SIG-M5 (cell line): ENCODE results near the gene PHLPP1.

Experiments used
- DNase-seq: peaks from one replicate; lab custom pipeline; 2025; lab: John Stamatoyannopoulos, UW

The PHLPP1 gene

DNA sequence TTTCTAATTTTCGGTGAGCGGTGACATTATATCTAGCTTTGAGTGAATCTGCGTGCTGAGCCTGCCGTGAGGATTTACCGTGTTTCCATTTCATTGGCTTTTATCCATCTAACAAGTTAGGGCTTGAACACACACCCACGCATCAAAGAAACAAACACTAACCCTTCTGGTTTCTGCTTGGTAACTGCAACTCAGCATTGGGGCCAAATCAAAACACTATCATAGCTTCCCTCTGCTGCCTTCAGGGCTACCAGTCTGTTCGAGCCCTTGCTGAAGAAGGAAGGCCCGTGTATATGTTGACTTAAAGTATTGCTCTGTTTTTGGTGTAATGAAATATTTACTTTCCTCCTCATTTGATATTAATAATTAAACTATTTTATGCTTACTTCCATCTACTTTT, 227.2 kb downstream of the PHLPP1 start:
- no peak for DNase-seq

DNA sequence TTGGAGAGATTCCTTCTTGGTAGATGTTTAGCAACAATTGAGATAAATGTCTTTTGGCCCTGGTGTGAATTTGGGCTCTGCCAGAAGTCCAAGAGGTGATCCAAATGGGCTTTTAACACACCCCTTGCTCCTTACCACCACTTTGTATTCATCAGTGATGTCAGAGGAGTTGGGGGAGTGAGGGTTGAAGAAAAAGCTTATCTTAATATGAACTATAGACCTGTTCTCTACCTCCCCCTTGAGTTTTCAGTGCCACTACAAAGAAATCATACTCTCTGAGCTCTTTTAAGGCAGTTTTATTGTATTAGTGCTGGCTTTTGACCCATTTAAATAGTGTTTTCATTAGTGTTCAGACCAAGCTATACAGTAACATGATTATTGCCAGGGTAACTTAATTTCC, 229.1 kb downstream of the PHLPP1 start:
- no peak for DNase-seq

DNA sequence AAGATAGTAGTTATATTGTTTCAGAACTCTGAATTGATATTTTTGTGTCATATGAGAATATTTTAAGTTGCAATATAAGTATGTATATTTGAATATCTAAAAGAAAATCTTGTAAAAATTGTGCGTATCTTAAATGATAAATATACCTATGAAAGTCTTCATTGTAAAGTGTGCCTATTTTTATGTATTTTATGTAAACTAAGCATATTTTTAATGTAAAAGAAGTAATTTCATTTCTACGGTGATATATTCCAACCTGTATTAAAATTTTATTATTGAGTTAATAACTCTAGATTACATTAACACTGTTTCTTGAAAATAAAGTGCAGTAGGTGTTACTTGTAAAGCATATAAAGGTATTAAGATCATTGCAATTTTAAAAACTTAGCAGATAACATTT, 233.4 kb downstream of the PHLPP1 start:
- DNase-seq = no peak

DNA sequence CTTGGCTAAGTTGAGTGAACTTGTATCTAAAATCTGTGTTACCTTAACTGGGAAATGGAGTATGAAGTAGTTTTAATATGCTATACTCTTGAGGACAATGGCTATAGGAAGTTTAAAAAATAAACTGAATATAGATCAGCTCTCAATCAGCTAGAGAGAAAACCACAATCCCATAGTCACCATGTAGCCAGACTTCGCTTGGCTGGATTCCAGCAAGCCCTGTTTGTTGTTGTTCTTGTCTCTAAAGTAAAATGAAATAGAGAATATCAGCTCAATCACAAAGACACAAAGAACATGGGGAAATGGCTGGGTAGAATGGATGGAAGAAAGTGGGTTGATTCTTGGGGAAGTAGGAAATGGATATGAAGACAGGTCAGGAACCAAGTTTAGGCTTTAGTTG, 234.9 kb downstream of the PHLPP1 start:
- DNase-seq = no peak

DNA sequence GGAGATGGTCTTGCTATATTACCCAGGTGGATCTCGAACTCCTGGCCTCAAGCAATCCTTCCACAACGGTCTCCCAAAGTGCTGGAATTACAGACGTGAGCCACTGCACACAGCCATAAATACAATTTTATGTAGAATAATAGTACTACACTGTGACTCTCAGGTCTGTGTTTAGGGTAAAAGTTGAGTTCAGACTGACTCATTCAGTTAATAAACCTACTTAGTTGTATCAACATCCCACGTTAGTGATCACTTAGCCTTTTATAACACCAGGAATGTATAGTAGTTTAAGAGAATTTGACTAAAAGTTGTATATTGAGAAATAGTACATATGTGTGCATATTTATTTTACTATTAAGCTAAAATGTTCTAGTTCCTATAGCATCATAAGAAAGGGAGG, 237.5 kb downstream of the PHLPP1 start:
- no peak for DNase-seq

DNA sequence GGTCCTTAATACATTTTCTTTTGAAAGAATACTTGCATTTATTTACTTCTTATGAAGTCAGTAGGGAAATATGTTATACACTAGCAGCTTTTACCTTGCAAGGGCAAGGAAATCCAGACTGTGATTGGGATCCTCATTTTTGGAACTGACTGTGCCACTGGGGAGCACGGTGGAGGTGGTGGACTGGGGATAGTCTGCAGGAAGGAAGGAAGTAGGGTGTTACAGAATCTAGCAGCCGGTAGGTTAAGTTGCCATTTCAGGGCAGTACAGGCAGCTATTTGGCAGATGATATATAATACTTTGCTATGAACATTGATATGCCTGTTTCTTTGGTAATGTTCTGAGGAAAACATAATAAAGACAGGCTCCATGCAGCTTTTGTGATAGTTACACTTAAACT, 238.3 kb downstream of the PHLPP1 start:
- no peak for DNase-seq

DNA sequence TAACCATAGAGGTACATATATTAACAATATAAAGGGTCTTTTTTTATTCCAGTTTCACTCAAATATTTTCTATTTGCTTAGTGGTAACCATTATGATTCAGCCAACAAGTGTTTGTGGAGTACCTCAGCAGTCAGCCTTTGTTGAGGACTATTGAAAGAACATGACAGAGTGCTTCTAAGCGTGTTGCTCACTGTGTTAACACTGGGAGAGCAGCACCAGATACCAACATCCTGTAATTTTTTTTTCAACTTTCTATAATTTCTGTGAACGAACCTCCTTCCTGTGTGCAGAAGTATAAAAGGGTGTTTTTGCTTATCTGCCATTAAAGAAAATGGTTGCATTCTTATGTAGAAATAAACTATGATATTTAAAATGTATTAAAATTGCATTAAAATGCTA, 239.0 kb downstream of the PHLPP1 start:
- no peak for DNase-seq

DNA sequence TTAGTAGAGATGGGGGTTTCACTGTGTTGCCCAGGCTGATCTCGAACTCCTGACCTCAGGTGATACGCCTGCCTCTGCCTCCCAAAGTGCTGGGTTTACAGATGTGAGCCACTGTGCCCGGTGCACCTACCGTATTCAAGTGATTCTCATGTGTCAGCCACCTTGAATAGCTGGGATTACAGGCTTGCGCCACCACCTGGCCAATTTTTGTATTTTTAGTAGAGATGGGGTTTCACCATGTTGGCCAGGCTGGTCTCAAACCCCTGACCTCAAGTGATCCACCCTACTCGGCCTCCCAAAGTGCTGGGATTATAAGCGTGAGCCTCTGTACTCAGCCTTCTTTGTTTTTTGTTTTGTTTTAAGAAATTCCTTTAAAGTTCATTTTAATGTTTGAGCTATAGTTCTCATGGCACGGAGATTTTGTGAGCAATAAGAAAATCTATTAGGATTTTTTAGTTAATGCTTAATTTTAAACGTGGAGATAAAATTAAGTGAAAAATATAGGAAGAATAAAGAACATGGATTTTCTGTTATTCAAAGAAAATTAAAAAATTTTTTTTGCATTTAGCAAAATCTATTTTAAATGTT, 242.6 kb downstream of the PHLPP1 start:
- no peak for DNase-seq

DNA sequence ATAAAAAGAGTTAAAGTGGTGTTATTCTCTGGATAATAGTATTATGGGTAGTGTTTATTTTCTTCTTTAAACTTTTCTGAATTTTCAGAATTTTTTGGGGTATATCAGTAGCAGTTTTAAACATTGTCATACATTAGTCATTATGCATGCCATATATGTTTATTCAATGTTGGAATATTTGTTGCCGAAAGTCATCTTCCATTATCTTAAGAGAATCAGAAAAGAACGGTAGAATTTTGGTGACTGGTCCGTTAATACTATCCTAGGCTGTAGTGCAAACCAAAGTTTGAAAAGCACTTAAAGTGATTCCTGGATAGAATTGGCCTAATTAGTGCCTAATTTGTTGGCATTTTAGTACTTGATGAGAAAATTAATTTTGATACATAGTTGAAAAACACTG, 244.1 kb downstream of the PHLPP1 start:
- no peak for DNase-seq

DNA sequence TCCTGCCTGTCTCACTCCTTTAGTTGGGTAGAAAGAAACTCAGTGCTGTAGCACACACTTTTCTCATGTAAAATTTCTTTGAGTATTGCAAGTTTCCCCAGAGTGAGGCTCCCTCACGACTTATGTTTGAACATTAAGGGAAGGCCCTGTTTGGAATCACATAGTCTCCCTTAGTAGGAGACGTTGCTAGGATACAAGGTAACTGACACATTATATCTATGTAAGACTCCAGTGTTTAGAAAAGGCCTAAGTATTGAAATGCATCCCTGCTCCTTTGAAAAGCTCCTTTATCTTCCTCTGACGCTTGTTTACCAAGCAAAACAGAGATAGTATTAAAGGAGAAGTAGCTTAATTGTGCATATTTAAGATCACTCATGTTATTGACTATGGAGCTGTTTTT, 248.2 kb downstream of the PHLPP1 start:
- no peak for DNase-seq

DNA sequence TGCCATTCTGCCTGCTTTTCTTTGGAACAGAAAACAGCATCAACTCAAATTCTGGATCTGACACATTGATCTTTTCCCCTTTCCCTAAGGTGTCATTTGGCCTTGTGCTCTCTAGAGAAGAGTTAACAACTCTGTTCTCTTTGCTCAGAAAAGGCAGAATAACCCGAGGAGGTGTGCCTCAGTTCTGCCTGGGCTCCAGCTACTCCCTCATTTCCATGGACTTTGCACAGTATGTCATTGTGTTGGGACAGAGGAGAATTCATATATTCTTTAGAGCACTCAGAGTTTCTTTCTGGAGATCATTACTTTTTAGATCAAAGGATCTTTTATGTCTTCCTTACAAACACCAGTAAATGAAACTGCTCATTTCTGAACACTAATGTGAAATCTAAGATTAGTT, 249.1 kb downstream of the PHLPP1 start:
- DNase-seq = no peak

DNA sequence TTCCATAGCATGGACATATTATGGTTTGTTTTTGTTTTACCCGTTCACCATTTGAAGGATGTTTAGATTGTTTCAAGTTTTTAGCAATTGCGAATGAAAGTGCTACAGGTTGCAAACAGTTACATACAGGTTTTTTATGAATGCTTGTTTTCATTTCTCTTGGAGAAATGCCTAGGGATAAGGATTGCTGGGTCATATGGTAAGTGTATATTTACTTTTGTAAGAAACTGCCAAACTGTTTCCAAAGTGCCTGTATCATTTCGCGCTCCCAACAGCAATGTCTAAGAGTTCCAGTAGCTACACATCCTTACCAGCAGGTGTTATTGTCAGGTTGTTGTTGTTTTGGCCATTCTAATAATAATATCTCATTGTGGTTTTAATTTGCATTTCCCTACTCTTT, 251.7 kb downstream of the PHLPP1 start:
- no peak for DNase-seq

DNA sequence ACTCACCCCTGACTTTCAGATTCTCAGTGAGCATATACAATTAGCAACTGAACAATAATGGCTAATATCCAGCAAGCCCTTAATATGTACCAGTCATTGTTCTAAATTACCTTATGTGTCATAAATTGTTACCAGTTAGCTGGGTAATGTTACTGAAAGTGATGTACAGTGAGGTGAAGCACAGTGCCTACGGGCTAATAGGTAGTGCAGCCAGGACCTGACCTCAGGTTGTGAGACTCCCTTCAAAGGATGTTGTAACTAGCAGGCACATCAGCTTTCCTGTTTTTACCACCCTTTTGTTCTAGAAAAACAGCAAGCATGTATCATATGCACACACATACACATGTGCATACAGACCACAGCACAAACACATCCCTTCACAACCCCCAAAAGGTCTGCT, 258.3 kb downstream of the PHLPP1 start:
- no peak for DNase-seq

DNA sequence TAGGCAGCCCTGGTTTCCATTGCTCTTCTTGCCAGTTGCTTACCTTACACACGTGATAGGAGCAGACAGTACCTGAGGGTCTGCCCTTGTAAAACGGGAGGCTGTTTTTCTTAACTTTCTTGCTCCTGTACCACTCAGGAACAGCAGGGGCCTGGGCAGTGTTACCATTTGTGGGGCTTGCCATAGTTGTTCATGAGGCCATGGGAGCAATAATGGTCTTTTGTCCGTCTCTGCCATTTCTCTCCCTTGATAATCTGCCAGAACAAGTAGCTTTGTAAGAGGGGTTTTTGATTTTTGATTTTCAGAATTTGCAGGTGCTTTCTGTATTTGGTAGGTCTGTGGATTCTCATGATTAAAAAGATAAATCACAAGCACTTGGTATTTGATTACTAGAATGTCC, 259.0 kb downstream of the PHLPP1 start:
- DNase-seq = no peak

DNA sequence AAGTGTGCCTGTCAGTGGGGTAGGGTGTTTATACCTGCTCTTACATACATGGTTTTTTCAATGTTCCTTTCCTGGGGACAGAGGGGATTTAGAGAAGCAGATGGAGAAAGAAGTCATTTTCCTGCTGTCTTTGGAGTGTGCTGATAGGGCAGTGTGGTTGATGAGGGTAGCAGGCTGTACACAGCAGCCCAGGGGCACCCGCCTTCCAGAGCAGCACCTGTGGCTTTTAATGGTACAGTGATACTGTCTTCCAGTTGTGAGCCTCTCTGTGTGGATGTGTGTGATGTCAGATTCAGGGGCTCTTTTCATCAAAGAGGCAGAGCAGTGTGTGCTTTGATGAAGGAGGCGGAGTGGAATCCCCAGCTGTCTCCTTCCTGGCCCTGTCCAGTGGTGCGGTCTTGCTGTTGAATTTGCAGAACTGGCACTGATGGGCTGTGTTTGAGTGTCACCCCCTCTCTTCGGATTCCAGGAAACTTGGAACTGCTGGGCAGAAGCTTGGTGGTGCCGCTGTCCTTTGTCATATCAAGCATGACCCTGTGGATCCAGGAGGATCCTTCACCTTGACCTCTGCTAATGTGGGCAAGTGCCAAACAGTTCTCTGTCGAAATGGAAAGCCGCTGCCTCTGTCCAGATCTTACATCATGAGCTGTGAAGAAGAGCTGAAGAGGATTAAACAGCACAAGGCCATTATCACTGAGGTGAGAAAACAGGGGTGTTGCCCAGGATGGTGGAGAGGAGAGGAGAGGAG, 259.8 kb downstream of the PHLPP1 start:
- no peak for DNase-seq

DNA sequence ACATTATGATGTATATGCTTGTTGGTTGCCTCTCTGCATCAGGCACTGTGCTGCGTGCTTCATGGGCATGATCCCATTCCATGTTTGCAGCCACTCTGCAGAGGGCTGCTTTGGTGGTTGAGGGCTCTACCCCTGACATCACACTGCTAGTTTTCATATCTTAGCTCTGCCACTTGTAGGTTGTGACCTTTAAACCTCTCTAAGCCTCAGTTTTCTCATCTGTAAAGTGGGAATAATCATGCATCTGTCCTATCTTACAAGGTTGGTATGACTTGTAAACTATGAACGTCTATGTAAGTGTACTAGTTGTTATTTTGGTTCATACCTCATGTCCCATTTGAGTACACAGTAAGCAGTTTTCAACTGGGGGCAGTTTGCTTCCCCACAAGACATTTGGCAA, 260.4 kb downstream of the PHLPP1 start:
- no peak for DNase-seq

DNA sequence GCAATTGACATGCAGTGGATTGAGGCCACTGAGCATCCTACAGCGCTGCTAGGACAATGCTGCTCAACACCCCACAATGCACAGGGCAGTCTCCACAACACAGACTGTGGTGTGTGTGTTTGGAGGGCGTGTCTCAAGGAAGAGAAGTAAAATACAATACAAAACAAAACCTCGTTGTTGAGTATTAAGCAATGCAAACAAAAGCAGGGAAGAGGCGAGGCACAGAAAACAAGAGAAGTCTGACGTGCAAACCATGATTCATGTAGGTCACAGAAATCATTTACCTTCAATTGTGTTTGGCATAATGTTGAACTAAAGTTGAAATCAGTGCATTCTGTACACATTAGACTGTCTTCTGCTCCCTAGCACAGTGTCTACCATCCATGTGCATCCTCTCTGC, 260.9 kb downstream of the PHLPP1 start:
- DNase-seq = no peak

DNA sequence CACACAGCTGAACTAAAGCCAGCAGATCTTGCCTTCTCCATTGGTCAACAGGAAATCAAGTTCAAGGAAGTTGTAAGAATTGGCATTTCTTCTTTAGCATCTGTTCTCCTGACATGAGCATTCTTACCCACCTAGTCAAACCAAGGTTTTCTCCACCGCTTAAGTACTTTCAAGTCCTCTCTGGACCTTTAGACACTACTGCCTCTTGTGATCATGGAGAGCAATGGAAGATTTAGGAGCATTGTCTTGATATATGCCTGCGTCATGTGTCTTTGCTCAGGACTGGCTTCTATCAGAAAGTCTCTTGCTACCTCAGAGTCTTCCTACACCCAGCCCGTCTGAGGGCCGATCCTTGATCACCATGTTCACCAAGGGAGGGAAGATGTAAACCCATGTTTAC, 262.2 kb downstream of the PHLPP1 start:
- no peak for DNase-seq

DNA sequence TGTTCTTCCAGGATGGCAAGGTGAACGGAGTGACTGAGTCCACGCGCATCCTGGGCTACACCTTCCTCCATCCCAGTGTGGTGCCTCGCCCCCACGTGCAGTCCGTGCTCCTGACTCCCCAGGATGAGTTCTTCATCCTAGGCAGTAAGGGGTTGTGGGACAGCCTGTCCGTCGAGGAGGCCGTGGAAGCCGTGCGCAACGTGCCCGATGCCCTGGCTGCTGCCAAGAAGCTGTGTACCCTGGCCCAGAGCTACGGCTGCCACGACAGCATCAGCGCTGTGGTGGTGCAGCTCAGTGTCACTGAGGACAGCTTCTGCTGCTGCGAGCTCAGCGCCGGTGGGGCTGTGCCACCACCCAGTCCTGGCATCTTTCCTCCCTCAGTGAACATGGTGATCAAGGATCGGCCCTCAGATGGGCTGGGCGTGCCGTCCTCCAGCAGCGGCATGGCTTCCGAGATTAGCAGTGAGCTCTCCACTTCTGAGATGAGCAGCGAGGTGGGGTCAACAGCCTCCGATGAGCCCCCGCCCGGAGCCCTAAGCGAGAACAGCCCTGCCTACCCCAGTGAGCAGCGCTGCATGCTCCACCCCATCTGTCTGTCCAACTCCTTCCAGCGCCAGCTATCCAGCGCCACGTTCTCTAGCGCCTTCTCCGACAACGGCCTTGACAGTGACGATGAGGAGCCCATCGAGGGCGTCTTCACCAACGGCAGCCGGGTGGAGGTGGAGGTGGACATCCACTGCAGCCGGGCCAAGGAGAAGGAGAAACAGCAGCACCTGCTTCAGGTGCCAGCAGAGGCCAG, 263.1 kb downstream of the PHLPP1 start:
- DNase-seq = no peak

DNA sequence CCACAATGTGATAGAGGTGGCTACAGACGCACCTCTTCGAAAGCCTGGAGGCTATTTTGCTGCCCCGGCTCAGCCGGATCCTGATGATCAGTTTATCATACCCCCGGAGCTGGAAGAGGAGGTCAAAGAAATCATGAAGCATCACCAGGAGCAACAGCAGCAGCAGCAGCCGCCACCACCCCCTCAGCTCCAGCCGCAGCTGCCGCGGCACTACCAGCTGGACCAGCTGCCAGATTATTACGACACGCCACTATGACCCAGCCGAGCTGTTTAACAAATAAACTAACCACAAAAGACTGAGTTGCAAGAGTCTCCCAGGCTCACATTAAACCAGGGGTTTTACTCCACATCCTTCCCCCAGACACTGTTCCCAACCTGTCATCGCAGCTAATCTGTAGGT, 263.8 kb downstream of the PHLPP1 start:
- DNase-seq = peak; percentile 77

DNA sequence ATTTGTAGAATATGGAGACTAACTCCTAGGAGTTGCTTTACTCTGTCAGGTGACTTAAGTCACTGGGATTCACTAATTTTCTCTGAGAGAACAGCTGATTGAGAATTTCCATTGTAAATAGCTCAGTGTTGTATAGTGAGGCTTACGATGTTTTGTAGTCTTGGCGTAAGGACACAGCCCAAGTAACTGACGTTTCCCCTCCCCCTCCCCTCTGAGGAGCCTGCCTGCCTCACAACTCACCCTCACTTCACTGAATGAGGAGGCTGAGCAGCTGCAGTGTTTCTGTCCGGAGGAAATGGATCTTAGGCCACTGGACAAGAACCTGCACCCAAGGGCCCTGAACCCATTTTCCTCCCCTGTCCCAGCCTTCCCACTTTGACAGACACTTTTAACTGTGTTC, 264.6 kb downstream of the PHLPP1 start:
- DNase-seq = no peak

DNA sequence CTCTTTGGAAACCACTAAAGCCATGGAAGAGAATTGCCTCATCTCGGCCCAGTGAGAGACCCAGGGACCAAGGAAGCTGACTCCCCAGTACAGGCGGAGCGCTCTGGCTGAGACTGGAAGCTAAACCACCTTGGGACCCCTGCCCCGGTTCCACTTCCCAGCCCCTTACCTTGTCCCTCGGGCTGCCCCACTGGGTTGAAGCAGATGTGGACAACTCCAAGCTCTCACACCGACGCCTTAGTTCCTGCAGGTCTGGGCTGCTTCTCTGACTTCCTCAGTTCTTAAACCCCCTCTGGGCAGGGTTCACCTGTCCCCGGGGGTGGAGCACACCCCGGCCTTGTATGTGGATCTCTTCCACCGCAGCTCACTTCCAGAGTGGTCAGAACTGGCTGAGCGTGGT, 266.2 kb downstream of the PHLPP1 start:
- DNase-seq = no peak

DNA sequence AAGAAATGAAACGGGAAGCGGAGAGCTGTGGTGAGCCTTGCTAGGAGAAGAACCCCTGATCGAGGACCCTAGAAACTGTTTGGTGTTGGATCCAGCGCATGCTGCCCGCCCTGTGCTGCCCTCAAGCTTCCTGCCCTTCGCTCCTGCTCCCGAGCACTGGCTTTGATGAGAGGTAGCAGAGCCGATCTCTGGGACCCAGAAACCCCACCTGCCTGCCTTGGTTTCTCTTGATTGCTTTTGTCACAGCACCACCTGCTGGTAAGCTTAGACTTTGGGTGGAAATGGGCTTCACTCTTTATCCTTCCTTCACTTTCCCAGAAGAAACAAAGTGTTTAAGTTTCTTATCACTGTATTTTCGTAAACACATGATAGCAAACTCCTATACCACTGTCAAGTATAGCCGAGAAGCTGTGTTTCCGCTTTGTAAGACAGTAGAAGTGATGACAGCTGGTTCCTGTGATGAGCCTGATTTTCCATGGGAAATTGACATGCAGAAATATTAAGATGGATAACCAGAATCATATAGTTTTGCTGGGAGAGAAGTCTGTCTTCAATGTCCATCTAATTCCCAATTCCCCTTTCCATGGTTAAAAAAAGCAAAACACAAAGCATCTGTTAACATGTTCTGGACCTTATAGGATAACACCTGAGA, 267.4 kb downstream of the PHLPP1 start:
- DNase-seq = no peak
